AG08396 (cell line): ENCODE measurements around the gene PLVAP.

Source experiments
- DNase-seq: peaks from one replicate; pipeline ENCODE4 v3.0.0; 2012; ENCODE audit warnings: low spot score, mixed read lengths

The PLVAP gene

DNA sequence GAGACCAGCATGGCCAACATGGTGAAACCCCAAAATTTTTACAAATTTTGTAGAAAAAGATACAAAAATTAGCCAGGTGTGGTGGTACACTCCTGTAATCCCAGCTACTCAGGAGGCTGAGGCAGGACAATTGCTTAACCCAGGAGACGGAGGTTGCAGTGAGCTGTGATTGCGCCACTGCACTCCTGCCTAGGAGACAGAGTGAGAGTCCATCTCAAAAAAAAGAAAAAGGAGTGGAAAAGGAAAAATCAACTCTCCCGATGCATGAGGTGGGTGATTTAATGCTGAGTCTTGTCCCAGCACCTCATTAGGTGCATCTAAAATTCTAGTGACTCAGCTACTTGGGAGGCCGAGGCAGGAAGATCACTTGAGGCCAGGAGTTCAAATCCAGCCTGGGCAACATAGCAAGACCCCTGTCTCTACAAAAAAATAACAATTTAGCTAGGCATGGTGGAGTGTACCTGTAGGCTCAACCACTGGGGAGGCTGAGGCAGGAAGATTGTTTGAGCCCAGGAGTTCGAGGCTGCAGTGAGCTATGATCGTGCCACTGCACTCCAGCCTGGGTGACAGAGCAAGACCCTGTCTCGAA lies 20.0 kb downstream of the PLVAP start:
- no peak for DNase-seq

DNA sequence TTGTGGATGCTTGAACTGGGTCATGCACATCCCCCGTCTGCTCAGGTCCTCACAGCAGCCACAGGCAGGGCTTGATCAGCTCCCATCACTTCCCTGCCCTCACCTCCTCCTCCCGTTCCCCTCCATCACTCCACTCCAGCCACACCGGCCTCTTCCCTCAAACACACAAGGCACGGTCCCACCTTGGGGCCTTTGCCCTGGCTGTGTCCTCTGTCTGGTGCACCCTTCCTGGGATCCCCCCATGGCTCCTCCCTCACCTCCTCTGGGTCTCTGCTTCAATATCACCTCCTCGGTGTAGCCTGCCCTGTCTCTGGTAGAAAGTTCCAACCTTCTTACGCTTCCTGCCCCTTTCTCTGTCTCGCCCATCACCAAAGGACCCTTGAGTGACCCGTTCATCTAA lies 23.8 kb downstream of the PLVAP start:
- DNase-seq = no peak

DNA sequence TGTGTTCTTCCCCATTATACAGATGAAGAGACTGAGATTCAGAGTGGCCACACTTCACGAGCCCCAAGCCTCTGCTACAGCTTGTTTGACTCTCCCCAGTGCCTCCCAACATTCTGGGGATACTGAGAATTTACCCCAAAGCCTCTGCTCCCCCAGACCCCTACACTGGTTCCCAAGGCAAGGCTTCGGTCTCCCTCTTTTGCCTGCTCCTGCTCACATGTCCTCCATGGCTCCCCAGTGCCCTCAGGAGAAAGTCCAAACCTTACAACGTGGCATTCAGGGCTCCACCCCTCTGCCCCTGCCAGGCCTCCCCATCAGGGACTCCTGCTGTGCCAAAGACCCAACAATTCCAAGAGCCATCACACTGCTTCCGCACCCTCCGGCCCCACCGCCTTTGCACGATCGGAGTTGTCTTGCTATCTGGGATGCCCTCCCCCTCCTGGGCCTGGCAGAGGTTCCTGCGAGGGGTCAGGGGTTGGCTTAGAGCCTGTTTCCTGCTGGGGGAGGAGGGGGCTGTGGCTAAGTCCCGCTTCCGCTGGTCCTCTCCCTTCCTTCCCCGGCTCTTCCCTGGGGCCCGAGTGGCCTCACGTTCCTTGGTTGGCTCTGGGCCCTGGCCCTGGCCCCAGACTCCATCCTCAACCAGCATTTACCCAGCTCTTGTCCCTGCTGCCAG lies 24.4 kb downstream of the PLVAP start:
- no peak for DNase-seq

DNA sequence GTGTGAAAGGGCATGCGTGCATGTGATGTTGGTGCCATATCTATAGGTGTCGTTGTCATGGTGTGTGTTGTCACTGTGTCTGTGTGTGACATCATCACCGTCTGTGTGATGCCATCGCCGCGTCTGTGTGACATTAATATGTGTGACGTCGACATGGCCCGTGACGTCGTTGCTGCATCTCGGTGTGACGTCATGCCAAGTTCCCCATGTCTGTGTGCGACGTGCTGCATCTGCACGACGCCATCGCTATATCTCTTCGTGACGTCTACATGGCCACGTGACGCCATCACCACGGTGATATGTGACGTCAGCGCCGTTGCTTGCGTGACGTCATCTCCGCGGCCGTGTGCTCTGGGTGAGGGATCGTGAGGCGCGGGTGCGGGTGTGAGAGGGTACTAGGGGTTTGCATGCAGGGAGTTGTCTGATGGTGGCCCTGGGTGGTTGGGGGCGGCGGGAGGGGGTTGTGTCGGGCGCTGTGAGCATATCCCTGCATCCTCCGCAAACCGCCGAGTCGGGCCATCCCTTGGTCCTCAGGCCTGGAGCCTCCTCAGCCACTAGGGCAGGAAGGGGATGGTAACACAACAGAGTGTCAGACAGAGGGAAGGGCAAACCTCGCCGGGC lies 25.2 kb downstream of the PLVAP start:
- DNase-seq = no peak

DNA sequence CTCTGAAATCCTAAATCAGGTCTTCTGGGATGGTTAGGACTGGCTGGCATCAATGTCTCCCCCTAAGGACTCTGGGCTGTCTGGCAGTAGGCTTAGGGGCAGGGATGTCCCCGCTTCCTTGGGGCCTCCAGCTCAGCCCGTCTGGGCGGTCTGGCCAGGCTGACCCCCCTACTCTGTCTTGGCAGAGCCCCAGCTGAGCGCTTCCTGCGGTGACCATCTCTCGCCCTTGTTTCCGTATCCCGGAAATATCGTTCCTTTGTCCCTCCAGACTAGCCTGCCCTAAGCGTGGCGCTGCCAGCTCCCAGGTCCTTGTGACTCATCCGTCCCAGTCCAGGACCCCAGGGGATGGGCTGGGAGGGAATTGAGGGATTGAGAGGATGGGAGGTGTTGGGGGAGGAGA lies 28.4 kb downstream of the PLVAP start:
- no peak for DNase-seq

DNA sequence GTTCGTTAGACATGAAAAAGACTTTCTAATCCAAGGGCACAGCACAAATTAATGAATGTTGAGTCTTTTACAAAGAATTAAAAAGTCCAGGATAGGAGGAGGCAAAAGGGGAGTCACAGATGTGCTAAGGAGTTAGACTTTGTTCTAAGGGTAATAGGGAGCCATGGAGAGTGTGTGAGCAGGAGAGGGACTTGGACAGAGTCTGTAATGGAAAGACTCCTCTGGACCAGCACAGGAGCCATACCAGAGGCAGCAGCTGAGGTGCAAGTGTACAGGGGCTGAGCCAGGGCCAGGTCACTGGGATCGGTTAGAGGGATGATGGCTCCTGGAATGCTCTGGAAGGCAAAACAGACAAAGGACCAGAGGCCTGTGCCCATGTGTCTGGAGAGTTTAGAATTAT lies 29.3 kb downstream of the PLVAP start:
- DNase-seq = no peak

DNA sequence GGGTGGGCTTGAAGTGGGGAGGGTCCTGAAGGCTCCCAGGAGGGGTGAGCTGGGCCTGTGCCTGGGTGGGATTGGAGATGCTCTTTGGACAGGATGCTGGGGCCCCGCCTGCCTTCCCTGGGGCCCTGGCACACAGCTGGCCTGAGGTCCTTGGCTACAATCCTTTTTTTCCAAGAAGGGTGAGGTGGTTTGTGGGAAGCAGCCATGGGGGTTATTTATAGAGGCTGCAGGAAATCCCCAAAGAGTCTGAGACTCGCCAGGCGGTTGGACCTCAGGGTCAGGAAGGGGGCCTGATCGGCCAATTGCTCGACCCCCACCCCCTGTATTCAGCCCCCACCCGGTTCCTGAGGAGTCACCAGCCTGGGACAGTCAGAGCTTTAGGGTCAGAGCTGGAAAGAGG lies 29.8 kb downstream of the PLVAP start:
- no peak for DNase-seq

DNA sequence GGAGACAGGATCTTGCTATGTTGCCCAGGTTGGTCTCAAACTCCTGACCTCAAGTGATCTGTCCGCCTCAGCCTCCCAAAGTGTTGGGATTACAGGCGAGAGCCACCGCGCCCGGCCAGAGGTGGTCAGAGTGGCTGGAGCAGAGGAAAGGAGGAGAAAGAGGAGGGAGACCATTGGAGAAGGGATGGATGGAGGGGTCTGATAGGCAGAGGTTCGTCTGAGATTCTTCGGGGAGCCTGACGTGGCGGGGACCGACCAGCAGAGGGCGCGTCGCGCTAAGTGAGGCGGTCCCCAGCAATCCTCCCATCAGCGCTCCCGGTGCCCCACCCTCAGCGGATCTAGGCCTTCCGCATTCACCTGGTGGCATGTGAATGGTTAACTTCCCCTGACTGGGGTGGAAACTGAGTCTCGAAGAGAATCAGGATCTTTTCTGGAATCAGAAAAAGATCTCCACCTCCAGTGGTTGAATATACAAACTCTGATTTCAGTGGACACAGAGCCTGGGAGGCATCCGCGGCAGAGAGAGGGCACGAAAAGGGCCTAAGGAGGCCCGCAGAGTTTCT lies 31.0 kb downstream of the PLVAP start:
- peak; percentile 86 for DNase-seq

DNA sequence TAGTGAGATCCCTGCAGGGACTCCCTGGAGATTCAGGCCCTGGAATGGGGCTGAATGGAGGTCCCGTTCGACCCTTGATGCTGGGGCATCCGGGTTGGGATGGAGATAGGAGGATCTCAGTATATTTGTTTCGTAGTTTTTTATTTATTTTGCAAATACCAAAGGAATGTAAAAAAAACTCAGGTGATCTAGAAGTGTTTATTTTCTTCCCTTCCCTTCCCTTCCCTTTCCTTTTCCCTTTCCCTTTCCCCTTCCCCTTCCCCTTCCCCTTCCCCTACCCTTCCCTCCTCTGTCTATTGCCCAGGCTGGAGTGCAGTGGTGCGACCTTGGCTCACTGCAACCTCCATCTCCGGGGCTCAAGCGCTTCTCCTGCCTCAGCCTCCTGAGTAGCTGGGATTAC lies 35.3 kb downstream of the PLVAP start:
- DNase-seq = no peak

DNA sequence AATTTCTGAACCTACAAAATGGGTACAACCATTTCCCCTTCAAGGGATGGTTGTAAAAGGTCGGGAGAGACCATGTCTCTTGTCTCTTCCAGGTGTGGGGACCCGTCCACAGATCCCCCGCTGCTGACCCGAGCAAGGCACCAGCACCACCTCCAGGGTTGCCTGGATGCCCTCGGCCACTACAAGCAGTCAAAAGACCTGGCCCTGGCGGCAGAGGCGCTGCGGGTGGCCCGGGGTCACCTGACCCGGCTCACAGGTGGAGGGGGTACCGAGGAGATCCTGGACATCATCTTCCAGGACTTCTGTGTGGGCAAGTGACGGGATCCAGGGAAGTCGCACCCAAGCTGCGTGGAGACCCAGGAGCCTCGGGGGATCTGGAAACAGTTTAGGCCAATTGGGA lies 35.8 kb downstream of the PLVAP start:
- DNase-seq = no peak

DNA sequence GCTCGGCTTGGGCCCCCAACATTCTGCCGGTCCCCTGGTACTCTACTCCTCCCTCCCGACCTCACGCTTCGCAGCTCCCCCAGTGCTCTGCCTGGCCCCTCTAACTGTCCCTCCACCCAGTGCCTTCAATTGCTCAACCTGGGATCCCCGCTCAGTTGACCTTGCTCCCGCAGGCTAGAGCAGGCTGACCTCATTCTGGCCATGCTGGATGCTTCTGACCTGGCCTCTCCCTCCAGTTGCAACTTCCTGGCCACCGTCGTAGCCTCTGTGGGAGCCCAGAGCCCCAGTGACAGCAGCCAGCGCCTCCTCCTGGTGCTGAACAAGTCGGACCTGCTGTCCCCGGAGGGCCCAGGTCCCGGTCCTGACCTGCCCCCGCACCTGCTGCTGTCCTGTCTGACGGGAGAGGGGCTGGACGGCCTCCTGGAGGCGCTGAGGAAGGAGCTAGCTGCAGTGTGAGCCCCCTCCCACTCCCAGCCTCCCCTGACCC lies 36.2 kb downstream of the PLVAP start:
- DNase-seq = no peak

DNA sequence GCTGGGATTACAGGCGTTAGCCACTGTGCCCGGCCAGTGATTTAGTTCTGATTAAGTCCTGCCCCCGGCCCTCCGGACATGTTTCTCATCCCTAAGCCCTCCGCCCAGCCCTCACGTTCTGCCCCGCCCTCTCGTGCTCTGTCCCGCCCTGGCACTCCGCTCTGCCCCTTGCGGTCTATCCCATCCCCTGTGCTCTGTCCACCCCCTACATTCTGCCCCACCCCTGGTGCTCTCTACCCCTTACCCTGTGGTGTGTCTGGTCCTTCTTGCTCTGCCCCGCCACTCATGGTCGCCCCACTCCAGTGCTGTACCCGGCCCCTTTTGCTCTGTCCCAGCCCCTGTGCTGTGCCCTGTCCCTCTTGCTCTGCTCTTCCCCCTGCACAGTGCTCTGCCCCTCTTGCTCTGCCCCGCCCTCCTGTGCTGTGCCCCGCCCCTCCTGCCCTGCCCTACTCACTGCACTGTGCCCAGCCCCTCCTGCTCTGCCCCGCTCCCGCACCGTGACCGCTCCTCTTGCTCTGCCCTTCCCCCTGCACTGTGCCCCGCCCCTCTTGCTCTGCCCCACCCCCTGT lies 36.8 kb downstream of the PLVAP start:
- no peak for DNase-seq

DNA sequence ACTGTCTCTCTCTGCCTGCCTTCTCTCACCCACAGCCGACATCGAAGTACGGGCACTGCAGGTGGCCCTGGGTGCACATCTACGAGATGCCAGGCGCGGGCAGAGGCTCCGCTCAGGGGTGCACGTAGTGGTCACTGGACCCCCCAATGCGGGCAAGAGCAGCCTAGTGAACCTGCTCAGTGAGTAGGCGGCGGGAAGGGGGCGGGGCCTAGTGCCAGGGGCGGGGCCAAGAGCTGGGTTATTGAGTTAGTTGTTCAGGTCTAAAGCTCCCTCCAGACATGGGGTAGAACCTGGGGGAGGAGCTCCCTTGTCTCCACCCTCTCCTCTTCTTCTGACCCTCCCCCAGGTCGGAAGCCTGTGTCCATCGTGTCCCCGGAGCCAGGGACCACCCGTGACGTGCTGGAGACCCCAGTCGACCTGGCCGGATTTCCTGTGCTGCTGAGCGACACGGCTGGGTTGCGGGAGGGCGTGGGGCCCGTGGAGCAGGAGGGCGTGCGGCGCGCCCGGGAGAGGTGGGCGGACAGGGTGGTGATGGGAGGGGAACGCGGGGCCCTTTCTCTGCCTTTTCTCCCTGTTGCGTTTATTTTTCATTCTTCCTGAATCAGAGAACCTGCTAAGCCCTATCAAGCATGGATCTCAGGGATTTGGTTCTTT lies 37.9 kb downstream of the PLVAP start:
- no peak for DNase-seq

DNA sequence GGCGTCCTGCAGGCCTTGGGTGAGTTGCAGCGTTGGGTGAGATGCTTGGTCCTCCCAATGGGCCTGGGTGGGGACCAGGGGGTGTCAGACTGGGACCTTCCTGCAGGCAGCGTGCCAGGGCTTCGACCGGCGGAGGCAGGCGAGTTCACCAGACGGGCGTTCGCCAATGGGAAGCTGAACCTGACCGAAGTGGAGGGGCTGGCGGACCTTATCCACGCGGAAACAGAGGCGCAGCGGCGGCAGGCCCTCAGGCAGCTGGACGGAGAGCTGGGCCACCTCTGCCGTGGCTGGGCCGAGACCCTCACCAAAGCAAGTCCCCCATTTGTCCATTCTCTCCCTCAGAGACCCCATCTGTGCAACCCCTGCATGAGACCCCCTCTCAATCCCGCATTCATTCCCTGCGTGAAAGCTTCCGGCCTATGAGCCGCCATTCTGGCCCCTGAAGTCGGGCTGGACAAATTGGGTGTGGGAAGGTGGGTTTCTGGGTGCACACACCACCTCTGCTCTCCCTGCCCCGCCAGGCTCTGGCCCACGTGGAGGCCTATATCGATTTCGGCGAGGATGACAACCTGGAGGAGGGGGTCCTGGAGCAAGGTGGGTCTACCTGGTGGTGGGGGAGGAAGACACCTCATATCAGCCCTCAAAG lies 38.6 kb downstream of the PLVAP start:
- no peak for DNase-seq

DNA sequence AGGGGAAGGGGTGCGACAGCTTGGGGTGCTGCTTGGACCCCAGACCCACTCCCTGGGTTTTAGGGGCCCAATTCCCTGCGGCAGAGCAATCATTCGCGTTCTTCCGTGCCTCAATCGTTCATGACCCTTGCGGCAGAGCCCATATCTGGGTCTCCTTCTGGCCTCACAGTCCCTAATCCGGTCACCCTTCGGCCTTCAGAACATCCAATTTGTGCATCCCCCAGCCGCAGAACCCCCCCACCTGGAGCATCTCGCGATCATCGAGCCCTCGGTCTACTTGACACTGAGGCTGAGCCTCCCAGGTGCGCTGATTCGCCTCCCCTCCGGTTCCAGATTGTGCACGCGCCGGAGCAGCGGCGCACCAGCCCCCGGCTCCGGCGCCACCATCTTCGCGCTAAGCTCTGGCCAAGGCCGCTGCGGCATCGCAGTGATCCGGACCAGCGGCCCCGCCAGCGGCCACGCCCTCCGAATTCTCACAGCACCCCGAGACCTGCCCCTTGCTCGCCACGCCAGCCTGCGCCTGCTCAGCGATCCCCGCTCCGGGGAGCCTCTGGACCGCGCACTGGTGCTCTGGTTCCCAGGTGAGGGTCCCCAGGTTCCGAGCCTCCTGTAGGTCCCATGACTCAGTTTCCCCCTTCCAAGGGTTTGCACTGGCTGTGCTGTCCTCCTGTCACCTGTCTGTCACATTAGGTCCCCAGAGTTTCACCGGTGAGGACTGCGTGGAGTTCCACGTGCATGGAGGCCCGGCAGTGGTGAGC lies 39.3 kb downstream of the PLVAP start:
- DNase-seq = peak; percentile 64

DNA sequence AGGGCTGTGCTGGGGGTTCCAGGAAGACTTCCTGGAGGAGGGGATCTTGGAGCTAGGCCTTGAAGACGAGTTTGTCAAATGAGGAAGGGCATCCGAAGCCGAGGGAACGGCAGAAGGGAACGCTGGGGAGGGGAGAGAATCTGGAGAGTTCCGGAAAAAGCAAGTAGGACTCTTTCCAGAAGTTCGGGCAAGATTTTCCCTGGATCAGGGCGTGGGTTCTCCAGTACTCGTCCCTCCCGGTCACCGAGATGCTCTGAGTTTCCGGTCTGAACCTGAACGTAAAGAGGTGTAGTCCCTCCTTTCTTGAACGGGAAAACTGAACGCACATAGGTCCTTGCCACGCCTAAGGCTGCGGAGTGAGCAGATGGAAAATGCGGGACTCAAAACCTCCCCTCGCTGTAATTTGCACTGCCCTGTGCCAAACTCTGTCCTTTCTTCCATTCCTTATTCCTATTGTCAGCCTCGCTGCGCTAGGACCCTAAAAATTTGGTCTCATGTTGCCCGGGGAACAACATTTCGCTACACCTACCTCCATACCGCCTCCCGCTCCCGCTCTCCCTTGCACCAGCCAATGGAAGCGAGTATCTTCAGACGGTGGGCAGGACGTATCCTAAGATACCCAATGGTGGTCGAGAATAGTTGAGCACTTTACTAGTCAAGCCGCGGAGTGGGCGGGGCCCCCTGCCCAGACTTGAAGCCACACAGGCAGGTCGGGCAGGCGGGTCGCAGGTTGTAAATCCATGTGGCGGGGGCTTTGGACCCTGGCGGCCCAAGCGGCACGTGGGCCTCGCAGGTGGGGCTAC lies 40.1 kb downstream of the PLVAP start, which contains the start of gene GTPBP3:
Gene GTPBP3, plus strand, starts transcription at position 682 of the 803 bp plus-strand sequence. Its CDS starts 59 bp downstream, at position 741.
- DNase-seq = peak; percentile 98

DNA sequence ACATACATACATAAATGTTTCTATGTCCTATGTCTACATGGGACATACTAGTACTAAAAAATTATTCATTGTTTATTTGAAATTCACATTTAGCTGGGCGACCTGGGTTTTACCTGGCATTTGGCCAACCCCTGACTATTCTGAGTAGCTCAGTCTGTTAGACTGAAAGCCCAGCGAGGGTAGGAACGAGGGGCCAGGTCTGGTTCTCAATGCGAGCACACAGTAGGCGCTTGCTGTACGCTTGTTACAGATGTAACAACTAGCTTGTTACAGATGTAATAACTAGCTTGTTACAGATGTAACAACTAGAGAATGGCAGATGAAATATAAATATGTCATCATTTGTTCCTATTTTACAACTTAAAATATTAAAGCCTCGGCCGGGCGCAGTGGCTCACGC lies 41.6 kb downstream of the PLVAP start:
- DNase-seq = no peak

DNA sequence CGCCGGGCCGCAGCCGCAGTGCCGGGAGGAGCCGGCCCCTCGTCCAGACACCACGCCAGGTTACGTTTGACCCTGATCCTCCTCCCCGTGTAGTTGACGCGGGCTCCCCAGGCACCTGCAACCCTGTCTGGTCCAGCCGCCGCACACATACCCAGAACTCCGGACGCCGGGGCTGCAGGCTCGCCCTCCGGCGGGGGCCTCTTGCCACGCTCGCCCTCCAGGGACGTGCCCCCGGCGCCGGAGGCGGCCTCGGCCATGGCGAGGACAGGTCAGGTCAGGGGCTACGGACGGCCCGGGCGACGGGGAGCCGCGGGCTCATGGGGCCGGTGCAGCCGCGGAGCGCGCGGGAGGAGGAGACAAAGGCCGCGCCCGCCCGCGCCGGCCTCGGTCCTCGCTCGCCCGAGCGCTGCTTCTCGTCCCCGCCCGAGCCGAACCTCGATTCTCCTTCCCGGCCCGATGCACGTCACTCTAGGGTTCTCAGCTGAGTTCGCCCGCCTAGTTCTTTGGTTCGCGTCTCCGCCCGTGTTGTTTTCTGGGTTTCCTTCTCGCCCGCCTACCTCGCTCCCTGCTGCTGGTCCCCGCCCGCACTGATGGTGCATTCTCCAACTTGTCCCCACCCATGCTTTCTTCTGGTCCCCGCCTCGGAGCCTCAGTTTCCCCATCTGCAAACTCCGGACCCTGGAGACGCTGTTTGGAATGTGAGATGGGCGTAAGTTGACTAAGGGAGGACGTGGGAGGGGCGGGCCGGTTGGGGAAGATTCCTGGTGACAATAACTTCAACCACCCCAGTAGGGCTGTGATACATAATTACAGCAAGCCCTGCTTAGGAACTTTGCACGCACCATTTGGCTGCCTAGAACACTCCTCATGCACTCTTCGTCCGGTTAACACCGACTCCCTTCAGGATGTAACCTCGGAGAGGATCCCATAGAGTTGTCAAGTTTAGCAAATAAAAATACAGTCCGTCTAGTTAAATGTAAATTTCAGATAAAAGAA lies 42.4 kb downstream of the PLVAP start, which contains the start of gene ANO8:
Gene ANO8, minus strand, starts transcription at position 442 of the 996 bp plus-strand sequence. Its CDS starts 185 bp downstream, at position 257.
- DNase-seq = peak; percentile 96
